ENCODE results near the gene SFTPD.
"Not testable (repeated sequence)": the region's sequence is repeated elsewhere in the genome, so short reads cannot be mapped to it uniquely, and the experiment has no call there.

Gene SFTPD

GRCh38 chr10:79905322-79906314 lies 43.3 kb downstream of the SFTPD start:
- no peak overlapping the region for H3K4me2 ChIP-seq (ENCODE audit: low read length)
- H3K9me2 ChIP-seq (replicated peaks; ENCODE audit: control insufficient read depth, low read length), result no peaks in the 10 kb centered on the region
- no peaks in the 10 kb centered on the region for H3K36me3 ChIP-seq (ENCODE audit: control insufficient read depth, low read length)
- H3K27ac ChIP-seq (ENCODE audit: low read depth, low read length), result no peak overlapping the region
- no peaks in the 10 kb centered on the region for H4K20me1 ChIP-seq (ENCODE audit: control insufficient read depth, insufficient read depth, low read depth, low read length)
- H3K4me1 ChIP-seq (ENCODE audit: control insufficient read depth, low read length), result no peaks in the 10 kb centered on the region
- no peaks in the 10 kb centered on the region for H3K79me2 ChIP-seq (ENCODE audit: control insufficient read depth, low read length)
- peaks cover 24% of the 10 kb centered on the region for H3K27me3 ChIP-seq (ENCODE audit: control insufficient read depth, low read length)
- no peaks in the 10 kb centered on the region for H3K9me3 ChIP-seq (ENCODE audit: control insufficient read depth, insufficient read depth, low read length)
- no peak for TF ChIP-seq EZH2phosphoT487 (IDR thresholded peaks at IDR 0.05; ENCODE audit: borderline replicate concordance, low read length)
- TF ChIP-seq CTCF (IDR thresholded peaks at IDR 0.05; ENCODE audit: low read depth, low read length, poor library complexity, severe bottlenecking), result no peak
- no peaks in the 10 kb centered on the region for H3F3A ChIP-seq (ENCODE audit: control insufficient read depth, insufficient read depth)
- no peak overlapping the region for H3K4me3 ChIP-seq (ENCODE audit: low read length)

GRCh38 chr10:79904671-79905321 lies 44.1 kb downstream of the SFTPD start:
- Histone ChIP-seq H3K4me2 (ENCODE audit: low read length) (no peak overlapping the region), H3F3A (ENCODE audit: control insufficient read depth, insufficient read depth) (no peaks in the 10 kb centered on the region), H3K4me1 (ENCODE audit: control insufficient read depth, low read length) (no peaks in the 10 kb centered on the region), H3K4me3 (ENCODE audit: low read length) (no peak overlapping the region), H3K27ac (ENCODE audit: low read depth, low read length) (no peak overlapping the region), H3K36me3 (ENCODE audit: control insufficient read depth, low read length) (no peaks in the 10 kb centered on the region), H4K20me1 (ENCODE audit: control insufficient read depth, insufficient read depth, low read depth, low read length) (no peaks in the 10 kb centered on the region), H3K27me3 (ENCODE audit: control insufficient read depth, low read length) (peaks cover 17% of the 10 kb centered on the region), H3K9me2 (replicated peaks; ENCODE audit: control insufficient read depth, low read length) (no peaks in the 10 kb centered on the region), H3K9me3 (ENCODE audit: control insufficient read depth, insufficient read depth, low read length) (no peaks in the 10 kb centered on the region), H3K79me2 (ENCODE audit: control insufficient read depth, low read length) (no peaks in the 10 kb centered on the region)
- TF ChIP-seq EZH2phosphoT487 (IDR thresholded peaks at IDR 0.05; ENCODE audit: borderline replicate concordance, low read length), result no peak
- TF ChIP-seq CTCF (IDR thresholded peaks at IDR 0.05; ENCODE audit: low read depth, low read length, poor library complexity, severe bottlenecking), result no peak

- not testable (repeated sequence) for H3K36me3 ChIP-seq (ENCODE audit: control insufficient read depth, low read length); H3K9me3 ChIP-seq (ENCODE audit: control insufficient read depth, insufficient read depth, low read length)
These were observed 47.3 kb downstream of the SFTPD start for GRCh38 chr10:79901571-79901970.

More at GRCh38 chr10:79901571-79901970, 47.3 kb downstream of the SFTPD start:
- H3K4me1 ChIP-seq (ENCODE audit: control insufficient read depth, low read length); H3K79me2 ChIP-seq (ENCODE audit: control insufficient read depth, low read length); H3K4me2 ChIP-seq (ENCODE audit: low read length); H3K27ac ChIP-seq (ENCODE audit: low read depth, low read length); H3K9me2 ChIP-seq (replicated peaks; ENCODE audit: control insufficient read depth, low read length); H3F3A ChIP-seq (ENCODE audit: control insufficient read depth, insufficient read depth); H3K4me3 ChIP-seq (ENCODE audit: low read length); H4K20me1 ChIP-seq (ENCODE audit: control insufficient read depth, insufficient read depth, low read depth, low read length): not testable (repeated sequence)
- H3K27me3 ChIP-seq (ENCODE audit: control insufficient read depth, low read length), result peaks cover 13% of the 10 kb centered on the region
